ENCODE results near the gene GEMIN5.
"Not testable (repeated sequence)": the region's sequence is repeated elsewhere in the genome, so short reads cannot be mapped to it uniquely, and the experiment has no call there.

GEMIN5 gene, protein sequence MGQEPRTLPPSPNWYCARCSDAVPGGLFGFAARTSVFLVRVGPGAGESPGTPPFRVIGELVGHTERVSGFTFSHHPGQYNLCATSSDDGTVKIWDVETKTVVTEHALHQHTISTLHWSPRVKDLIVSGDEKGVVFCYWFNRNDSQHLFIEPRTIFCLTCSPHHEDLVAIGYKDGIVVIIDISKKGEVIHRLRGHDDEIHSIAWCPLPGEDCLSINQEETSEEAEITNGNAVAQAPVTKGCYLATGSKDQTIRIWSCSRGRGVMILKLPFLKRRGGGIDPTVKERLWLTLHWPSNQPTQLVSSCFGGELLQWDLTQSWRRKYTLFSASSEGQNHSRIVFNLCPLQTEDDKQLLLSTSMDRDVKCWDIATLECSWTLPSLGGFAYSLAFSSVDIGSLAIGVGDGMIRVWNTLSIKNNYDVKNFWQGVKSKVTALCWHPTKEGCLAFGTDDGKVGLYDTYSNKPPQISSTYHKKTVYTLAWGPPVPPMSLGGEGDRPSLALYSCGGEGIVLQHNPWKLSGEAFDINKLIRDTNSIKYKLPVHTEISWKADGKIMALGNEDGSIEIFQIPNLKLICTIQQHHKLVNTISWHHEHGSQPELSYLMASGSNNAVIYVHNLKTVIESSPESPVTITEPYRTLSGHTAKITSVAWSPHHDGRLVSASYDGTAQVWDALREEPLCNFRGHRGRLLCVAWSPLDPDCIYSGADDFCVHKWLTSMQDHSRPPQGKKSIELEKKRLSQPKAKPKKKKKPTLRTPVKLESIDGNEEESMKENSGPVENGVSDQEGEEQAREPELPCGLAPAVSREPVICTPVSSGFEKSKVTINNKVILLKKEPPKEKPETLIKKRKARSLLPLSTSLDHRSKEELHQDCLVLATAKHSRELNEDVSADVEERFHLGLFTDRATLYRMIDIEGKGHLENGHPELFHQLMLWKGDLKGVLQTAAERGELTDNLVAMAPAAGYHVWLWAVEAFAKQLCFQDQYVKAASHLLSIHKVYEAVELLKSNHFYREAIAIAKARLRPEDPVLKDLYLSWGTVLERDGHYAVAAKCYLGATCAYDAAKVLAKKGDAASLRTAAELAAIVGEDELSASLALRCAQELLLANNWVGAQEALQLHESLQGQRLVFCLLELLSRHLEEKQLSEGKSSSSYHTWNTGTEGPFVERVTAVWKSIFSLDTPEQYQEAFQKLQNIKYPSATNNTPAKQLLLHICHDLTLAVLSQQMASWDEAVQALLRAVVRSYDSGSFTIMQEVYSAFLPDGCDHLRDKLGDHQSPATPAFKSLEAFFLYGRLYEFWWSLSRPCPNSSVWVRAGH (N-terminal part only)

DNA sequence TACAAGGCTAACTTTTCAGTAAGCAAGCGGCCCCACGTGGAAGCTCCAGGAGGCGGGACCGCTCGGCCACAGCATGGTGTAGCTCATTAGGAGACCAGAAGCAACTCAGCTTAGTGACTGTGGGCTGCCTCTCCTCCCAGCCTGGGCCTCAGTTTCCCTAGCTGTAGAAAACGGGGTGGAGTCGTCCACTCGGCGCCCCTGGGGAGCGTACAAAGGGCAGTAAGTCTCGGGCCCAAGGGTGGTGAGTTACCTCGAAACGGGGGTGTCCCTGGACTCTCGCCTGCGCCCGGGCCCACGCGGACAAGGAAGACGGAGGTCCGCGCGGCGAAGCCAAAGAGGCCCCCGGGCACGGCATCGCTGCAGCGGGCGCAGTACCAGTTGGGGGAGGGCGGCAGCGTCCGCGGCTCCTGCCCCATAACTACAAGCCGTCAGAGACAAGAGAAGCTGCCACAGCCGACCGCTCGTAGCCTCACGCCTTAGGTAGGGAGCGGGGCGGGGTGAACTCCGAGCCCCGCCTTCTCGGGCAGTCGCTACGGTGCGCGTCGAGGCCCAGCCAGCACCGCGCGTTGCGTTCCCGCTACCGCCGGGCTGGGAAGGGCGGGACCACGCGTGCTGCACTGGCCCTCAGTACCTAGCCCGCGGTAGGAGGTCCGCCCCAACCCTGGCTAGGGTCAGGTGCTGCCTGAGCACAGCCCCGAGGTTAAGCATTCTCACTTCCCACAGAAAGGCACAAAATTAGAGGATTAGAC lies at the start of gene GEMIN5:
GEMIN5 (minus strand) TSS at position 494 of the 749 bp plus-strand sequence; CDS start at position 416, 78 bp downstream.
- DNase-seq = peak; percentile 96

DNA sequence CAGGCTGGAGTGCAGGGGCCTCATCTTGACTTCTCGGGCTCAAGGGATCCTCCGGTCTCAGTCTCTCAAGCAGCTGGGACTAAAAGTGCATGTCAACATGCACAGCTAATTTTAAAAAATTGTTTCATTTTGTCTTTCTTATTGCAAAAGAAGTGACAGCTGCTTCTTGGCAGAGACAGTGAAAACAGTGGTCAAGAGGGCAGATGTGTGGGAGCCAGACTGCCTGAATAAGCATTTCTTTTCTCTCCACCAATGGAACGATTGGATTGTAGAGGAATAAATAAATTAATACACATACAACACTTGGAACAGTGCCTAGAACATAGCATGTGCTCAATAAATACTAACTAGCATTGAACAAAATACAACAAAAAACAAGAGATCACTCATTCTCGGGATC lies 48.1 kb upstream of the GEMIN5 start:
- DNase-seq = no peak

DNA sequence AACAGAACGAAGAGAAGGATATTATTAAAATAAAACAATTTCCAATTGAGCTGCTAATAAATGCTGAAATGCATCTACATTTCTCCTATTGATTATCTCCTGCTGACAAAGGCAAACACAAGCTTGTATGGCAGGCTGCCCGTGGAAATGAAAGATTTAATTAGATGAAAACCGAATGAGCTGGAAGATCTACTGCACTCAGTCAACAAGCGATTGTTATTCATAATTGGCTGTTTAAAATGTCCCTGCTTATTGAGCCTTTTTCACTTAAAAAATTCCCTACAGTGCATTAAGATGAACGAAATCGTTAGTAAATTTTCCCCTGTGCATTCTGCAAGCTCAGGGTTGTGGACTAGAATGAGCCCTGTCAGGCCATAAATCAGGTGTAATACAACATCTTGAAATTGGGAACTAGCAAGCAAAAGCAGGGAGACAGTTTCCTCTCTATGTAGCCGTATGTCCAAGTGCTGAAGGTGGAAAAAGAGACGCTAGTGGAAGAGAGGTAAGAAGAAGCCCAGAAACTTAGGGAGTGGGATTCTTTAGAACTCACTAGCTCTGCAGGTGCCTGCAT lies 47.0 kb upstream of the GEMIN5 start:
- no peak for DNase-seq

DNA sequence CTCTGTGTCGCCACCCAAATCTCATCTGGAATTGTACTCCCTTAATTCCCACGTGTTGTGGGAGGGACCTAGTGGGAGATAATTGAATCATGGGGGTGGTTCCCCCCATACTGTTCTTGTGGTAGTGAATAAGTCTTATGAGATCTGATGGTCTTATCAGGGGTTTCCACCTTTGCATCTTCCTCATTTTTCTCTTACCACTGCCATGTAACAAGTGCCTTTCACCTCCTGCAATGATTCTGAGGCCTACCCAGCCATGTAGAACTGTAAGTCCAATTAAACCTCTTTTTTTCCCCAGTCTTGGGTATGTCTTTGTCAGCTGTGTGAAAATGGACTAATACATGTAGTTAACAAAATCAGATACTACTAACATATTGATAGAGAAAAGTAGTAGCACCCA lies 40.3 kb upstream of the GEMIN5 start:
- DNase-seq = peak; percentile 72

DNA sequence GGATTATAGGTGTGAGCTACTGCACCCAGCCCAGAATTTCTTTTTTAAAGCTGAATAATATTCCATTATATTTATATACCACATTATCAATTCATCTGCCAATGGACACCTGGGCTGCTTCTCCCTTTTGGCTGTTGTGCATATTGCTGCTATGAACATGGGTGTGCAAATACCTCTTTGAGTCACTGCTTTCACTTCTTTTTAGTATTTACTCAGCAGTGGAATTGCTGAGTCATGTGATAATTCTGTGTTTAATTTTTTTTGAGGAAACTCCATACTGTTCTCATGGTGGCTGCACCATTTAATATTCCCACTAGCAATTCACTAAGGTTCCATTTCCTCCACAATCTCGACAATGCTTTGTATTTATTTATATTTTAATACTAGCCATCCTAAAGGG lies 39.4 kb upstream of the GEMIN5 start:
- DNase-seq = no peak

DNA sequence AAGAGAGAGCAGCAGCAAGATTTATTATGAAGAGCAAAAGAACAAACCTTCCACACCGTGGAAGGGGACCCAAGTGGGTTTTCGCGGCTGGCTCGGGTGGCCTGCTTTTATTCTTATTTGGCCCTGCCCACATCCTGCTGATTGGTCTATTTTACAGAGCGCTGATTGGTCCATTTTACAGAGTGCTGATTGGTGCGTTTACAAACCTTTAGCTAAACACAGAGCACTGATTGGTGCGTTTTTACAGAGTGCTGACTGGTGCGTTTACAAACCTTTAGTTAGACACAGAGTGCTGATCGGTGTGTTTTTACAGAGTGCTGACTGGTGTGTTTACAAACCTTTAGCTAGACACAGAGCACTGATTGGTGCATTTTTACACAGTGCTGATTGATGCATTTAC lies 38.1 kb upstream of the GEMIN5 start:
- DNase-seq = not testable (repeated sequence)

DNA sequence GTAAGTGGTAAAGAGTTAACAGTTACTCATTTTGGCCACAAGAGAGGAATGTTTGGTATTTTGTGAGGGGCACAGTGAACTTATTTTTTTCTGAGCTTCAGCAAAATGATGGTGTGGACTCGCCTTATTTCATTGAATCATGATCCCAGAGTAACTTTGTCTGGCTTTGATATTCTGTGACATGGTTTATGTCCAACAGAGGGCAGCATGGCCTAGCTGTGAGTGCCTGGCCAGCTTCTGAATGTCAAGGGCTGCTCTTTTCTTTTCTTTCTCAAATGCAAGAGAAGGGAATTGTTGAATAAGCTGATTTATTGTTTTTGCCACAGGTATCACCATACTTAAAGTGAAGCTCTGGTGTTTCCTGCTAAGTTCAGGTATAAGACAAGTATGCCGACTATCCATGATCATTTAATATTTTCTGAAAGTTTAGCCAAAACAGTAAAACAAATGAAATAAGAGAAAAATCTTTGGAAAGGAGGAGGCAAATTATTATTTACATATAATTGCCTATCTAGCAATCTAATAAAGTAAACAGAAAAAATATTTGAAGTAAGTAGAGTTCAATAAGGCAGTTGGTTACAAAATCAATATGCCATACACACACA lies 34.6 kb upstream of the GEMIN5 start:
- DNase-seq = peak; percentile 78

DNA sequence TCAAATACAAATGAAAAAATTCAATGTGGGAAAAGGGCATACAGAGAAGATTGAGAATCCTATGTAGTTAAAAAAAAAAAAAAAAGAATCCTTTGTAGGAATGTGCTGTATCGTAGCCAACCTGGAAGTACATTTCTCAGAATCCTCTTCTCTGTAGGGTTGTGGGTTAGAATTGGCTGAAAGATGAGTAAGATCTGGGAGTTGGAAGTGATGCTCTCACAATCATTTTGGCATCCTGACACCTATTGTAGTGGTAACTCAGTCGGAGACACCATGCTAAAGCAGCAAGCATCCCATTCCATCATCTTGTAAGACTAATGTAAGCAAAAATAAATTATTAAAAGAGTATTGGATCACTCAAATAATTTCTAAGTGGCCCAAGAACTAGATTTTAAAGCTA lies 33.5 kb upstream of the GEMIN5 start:
- no peak for DNase-seq

DNA sequence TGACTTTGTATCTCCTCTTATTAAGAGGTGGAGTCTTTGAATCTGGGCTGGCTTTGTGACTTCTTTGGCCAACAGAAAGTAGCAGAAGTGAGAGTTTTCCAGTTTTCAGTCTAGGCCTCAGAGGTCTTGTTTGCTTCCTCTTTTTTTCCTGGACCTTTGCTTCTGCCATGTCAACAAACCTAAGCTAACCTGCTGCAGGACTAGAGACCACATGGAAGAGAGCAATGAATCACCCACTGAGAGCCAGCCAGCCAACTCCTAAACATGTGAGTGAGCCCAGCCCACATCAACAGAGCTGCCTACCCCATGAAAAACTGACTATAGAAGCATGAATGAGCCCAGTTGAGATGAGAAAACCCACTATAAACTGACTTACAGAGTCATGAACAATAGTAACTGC lies 32.7 kb upstream of the GEMIN5 start:
- peak; percentile 17 for DNase-seq

DNA sequence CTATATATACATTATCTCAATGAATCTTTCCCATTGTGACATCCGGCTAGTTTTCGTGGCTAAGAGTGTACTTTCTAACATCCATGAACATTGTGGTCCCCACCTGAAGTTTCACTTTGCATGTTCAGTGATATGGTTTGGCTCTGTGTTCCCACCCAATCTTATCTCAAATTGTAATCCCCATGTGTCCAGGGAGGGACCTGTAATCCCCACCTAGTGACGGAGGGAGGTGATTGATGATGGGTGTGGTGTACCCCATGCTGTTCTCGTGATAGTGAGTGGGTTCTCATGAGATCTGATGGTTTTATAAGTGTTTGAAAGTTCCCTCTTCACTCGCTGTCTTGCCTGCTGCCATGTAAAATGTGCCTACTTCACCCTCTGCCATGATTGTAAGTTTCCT lies 30.9 kb upstream of the GEMIN5 start:
- no peak for DNase-seq

DNA sequence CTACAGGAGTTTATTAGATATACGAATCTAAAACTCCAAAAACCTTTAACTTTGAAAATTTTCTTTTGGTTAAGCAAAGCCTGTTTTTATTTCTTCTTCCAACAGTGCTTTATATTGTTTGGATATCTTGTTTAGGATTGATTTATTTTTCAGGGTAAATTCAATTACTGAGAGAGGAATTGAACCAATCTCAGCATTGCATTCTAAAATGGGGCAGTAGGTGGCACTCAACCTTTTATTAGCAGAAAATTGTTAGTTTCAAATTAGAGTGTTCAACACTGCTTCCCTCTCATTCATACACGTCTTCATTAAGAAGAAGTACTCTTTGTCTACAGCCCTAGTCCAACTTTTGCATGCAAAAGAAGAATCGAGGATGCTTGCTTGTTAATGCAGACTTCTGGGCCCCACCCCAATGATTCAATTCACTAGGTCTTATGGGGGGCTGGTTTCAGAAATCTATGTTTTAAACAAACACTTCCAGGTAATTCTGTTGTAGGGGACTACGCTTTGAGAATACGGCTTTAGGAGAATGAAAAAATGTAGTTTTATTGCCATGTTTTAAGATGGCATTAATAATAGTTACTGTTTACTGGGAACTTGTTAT lies 29.5 kb upstream of the GEMIN5 start:
- peak; percentile 50 for DNase-seq

DNA sequence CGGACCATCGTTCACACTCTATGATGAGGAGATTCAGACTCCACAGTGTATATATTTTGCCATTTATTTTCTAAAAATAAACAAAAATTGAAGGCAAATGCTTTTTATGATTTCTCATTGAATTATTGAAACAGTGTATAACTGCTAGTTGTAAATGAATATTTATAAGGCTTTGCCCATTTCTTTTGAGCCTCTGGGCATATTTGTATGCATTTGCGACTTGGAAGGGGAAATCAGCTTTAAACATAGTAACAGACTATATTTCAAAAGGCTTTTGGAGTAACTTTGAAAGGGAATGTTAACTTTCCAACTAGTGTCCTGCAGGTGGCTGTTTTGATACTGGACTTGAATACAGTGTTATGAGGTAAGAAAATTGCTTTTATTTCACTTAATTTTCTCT lies 28.9 kb upstream of the GEMIN5 start:
- no peak for DNase-seq

DNA sequence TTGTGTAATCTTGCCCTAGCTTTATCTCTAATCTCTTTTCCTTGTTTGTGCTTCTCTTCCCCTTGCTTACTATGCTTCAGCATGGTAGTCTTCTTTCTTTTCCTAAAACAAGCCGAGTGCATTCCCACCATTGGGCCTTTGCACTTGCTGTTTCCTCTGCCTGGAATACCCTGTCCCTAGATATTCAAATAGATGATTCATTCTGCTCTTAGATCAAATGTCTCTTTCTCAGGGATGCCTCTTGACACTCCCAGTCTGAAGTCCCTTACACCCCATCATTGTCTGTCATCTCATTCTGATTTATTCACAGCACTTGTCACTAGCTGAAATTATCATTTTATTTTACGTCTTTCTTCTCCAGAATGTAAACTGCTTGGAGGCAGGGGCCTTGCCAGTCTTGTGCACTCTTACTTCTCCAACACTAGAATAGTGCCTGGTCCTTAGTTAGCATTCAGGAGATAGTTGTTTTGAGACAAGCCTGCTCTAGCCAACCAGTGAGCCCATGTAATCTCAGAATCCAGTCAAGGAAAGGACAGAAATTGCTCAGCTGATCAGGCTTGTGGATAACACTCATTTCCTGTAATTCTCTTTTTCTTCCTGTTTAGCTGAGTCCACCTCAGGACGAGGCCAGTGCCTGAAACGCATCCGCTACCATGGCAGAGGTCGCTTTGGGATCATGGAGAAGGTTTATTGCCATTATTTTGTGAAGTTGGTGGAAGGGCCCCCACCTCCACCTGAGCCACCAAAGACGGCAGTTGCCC lies 28.2 kb upstream of the GEMIN5 start:
- no peak for DNase-seq

DNA sequence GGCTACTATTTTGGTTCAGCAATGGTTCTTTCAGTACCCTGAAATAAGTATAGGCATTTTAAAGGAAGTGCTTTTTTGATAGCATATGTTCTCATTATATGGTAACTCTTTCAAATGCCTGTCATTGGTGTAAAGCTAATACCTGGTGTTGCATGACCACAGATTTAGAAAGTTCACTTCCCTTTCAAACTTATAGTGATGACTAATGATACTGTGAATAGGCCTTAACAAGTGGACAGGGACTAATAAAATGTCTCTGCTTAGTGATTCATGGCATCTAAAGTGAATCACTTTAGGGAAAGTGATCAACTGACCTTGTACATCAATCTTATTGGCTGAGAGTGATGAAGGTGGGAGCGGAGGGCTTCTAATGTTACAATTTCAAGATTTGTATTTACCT lies 24.5 kb upstream of the GEMIN5 start:
- no peak for DNase-seq

DNA sequence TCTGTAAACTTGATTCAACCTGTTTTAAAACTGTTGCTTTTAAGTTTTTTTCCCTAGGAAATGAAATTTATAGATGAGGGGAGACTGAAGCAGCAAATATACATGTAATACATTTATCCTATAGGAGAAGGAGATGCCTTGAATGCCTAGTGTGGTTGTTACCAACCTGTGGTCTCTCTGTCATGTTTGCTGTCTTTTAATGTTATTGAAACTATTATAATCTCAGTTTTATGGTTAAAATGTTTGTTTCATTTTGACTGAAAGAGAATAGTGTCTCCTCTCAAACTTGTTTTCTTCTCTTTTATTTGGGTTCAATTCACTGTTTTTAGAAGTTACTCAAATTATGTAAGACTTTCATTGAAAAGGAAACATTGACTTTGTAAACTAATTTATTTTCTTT lies 18.7 kb upstream of the GEMIN5 start:
- DNase-seq = no peak

DNA sequence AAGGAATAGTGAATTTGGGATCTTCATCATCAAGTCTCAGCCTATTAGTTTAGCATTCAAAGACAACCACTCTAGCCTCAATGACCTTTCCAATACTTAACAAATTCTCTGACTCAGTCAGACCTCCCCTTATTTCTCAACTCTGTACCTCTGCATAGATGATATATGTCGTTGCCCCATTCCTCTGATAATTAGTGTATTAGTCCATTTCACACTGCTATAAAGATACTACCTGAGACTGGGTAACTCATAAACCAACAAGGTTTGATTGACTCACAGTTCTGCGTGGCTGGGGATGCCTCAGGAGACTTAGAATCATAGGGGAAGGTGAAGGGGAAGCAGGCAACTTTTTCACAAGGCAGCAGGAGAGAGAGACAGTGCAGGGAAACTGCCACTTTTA lies 11.8 kb upstream of the GEMIN5 start:
- DNase-seq = no peak

DNA sequence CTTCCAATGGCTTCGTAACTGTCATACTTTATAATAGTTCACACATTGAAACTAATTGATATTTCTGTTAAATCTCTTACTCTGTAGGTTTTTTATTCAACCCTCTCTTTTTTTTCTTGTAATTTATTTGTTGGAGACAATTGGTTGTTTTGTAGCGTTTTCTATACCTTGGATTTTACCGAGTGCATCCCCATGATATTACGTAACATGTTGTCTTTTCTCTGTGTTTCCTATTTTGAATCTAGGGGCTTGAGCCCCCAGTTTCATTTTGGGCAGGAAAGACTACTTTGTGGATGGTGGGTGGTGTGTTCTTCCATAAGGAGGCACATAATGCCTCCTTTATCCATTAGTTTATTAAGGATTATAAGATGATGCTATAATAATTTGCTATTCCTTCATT lies 10.3 kb upstream of the GEMIN5 start:
- no peak for DNase-seq

DNA sequence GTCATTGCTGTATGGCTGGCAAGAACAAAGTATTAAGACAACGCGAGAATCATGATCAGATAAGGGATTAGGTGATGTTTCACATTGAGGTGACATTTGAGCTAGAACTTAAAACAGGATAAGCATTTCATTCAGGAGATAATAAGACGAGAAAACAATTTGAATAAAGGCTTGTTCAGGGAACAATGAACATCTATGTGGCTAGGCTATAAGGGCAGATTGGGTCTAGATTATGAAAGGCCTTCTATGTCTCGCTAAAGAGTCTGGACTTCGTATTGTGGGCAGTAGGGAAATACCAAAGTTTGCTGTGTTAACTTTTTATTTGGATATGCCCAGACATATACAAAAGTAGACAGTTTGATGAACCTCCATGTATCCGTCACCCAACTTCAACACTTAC lies 9.8 kb upstream of the GEMIN5 start:
- DNase-seq = no peak

DNA sequence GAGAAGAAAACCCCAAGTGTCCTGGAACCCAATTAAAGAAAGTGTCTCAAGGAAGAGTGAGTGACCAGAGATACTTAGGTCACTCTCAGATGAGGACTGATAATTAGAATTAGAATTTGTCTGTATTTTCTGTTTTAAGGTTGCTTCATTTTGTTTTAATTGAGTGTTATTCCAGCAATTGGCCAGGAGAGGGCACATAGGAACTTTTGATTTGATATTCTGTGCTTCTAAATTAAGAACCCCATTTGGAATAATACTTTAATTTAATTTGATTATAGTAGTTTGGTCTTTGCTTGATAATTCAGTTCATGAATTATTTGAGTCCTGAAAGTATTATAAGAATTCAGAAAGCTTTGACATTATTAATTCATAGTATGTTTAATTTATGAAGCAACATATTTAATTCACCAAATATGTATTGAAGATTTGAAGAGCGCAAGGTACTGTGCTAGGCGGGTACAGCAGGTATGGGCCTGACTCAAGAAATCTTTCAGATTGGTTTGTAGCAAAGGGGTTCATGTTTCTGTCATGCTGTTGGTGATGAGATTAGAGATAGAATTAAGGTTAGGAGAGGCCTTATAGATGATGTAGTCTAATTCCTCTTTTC lies 7.8 kb upstream of the GEMIN5 start:
- DNase-seq = peak; percentile 60

DNA sequence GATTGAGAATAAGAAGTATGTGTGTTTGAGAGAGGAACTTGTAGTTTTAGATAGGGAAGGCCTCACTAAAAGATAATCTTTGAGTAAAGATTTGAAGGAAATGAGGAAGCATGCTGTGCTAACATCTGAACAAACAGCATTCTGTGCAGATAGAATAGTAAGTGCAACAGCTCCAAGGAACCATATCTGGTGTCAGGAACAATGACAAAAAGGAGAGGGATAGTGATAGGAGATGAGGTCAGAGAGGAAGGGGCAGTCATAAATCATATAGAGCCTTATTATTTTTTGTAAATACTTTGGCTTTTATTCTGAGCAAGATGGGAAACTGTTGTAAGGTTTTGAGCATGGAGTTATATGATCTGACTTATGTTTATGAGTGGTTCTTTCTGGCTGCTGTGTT lies 6.7 kb upstream of the GEMIN5 start:
- DNase-seq = peak; percentile 41

All from hematopoietic multipotent progenitor cell treated with erythropoietin and hydrocortisone succinate and interleukin-3 and kit ligand, for 4 days (in vitro differentiated cells).